Esophagus (tissue), 2 donors: Measurements from ENCODE around the gene SPON1. TPM values are rescaled to one million over a fixed set of nuclear protein-coding genes. Genes with fewer than 3 reads are reported as not detected.

Experiments used
- H3K27ac ChIP-seq, 2 donors: one replicate each; pipeline ENCODE4 v1.5.1; 2013; ENCODE audit warnings: low read depth in 2 of 2, mild to moderate bottlenecking in 2 of 2, inconsistent platforms in 1 of 2, low read length in 1 of 2, moderate library complexity in 1 of 2
- H3K27me3 ChIP-seq, 2 donors: one replicate each; pipeline ENCODE4 v1.6.1; 2013; ENCODE audit warnings: low read length in 2 of 2, control low read depth in 1 of 2, mild to moderate bottlenecking in 1 of 2; ENCODE audit not compliant: insufficient read depth in 2 of 2, control insufficient read depth in 1 of 2
- H3K36me3 ChIP-seq, 2 donors: one replicate each; pipeline ENCODE4 v1.6.1; 2013; ENCODE audit warnings: low read length in 1 of 2; ENCODE audit not compliant: control insufficient read depth in 2 of 2, insufficient read depth in 2 of 2
- H3K4me1 ChIP-seq, 2 donors: one replicate each; pipeline ENCODE4 v1.6.1; 2013; ENCODE audit warnings: low read length in 1 of 2; ENCODE audit not compliant: control insufficient read depth in 2 of 2, insufficient read depth in 2 of 2
- H3K4me3 ChIP-seq, 2 donors: one replicate each; pipeline ENCODE4 v1.5.1; 2013; ENCODE audit warnings: low read length in 2 of 2, mild to moderate bottlenecking in 2 of 2, low read depth in 1 of 2, moderate library complexity in 1 of 2
- H3K9me3 ChIP-seq, 2 donors: one replicate each; pipeline ENCODE4 v1.6.1; 2013; ENCODE audit warnings: mild to moderate bottlenecking in 2 of 2, low read depth in 1 of 2, low read length in 1 of 2, moderate library complexity in 1 of 2; ENCODE audit not compliant: control insufficient read depth in 2 of 2, insufficient read depth in 1 of 2
- WGBS, 2 donors: extraction: QIAGEN DNeasy Blood & Tissue Kit; methylation state at CpG; one replicate each; pipeline ENCODE4 v1.1.7; 2013; 5-methylcytosine and 5-hydroxymethylcytosine counted together
- polyA plus RNA-seq, 2 donors: library from polyadenylated mRNA; stranded (reverse); fragments of 200-250 nt; gene quantifications; one replicate each; pipeline ENCODE4 v1.2.3, GENCODE V29; 2013
- donor health status: healthy with polysubstance abuse.
- donor health status: Bipolar disorder and iron deficiency.

Gene SPON1
- polyA plus RNA-seq, 2 donors = 0.75 to 3.0 TPM

DNA sequence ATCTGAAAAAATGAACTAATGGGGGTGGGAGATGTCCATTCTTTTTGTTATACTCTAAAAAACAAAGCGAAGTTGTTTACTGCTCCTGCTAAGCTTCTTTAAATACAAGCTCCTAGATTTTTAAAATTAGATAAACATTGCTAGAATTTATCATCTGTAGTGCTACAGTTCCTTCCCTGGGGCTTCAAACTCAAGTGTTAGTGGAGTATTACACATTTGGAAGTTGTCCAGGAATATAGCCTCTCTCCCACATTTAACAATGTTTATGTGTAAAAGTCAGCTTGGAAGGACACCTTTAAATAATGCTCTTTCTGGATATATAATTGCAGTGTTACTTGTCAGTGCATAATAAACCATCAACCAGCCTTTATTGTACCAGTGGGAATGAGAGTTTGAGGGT, 155.5 kb downstream of the SPON1 start:
- Histone ChIP-seq H3K4me1 (no peaks in the 10 kb centered on the region), H3K9me3 (no peaks in the 10 kb centered on the region), H3K27ac (no peak overlapping the region), H3K36me3 (no peaks in the 10 kb centered on the region), H3K4me3 (no peak overlapping the region), H3K27me3 (no peaks in the 10 kb centered on the region)
- 0 to 56% methylated on average over 1 of the region's 1 CpG for WGBS, 2 donors

DNA sequence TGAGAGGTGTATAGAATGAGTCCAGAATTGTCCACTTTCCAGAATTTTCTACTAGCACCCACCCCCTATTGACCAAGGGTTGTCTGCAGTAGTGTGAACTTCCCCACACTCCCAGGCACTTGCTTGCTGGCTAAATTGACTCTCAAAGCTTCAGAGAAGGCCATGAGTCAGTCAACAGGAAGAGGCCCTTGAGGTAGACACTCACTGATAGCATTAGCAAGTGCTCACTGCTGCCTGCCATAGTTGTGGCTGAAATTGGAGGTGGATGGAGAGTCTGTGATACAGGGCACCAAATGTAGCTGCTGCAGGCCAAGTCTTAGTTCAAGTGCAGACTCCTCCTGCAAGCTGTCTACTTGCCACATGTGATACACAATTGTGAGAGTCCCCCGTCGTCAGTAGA, 156.8 kb downstream of the SPON1 start:
- no peak overlapping the region for H3K27ac ChIP-seq
- no peaks in the 10 kb centered on the region for H3K36me3 ChIP-seq
- H3K9me3 ChIP-seq = no peaks in the 10 kb centered on the region
- H3K4me3 ChIP-seq = no peak overlapping the region
- no peaks in the 10 kb centered on the region for H3K27me3 ChIP-seq
- 96 to 97% methylated on average over 2 of the region's 2 CpGs for WGBS, 2 donors
- no peaks in the 10 kb centered on the region for H3K4me1 ChIP-seq

DNA sequence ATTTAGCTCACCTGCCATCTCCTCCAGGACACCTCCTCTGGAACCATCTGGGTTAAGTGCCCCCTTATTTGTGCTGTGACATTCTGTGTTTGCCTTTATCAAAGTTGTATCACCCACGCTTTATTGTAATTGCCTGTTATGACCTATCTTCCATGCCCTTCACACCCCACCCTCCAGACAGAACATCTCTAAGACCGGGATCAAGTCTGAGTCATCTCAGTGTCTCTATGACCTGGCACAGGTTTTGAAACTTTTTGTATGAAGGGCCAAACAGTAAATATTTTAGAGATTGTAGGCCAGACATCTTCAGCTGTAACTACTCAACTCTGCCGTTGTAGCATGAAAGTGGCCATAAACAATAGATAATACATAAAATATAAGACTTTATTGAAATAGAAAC, 161.8 kb downstream of the SPON1 start:
- Histone ChIP-seq H3K27ac (no peak overlapping the region), H3K36me3 (no peaks in the 10 kb centered on the region), H3K4me3 (no peak overlapping the region), H3K27me3 (no peaks in the 10 kb centered on the region), H3K9me3 (no peaks in the 10 kb centered on the region), H3K4me1 (no peaks in the 10 kb centered on the region)
- 31 to 54% methylated on average over 3 of the region's 3 CpGs for WGBS, 2 donors

DNA sequence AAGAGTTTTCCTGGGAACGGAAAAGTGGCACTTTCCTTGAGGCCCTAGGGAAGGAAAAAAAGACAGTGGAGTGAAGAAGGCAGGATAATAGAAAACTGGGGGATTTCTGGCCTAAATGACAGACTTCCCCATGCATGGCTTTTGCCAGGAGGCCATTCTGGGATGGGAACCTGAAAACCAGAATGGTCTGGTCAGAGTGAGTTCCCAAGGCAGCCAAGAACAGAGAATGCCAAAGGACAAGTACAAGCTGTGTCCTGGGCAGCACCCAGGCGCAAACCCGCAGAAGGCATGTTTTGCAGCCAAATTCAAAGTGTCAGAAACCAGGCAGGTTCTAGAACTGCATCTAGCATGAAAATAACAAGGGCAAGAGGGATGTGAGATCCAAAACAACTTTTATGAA, 162.4 kb downstream of the SPON1 start:
- Histone ChIP-seq H3K27ac (no peak overlapping the region), H3K9me3 (no peaks in the 10 kb centered on the region), H3K4me1 (no peaks in the 10 kb centered on the region), H3K27me3 (no peaks in the 10 kb centered on the region), H3K4me3 (no peak overlapping the region), H3K36me3 (no peaks in the 10 kb centered on the region)
- WGBS, 2 donors = 61% methylated on average over 3 of the region's 3 CpGs

DNA sequence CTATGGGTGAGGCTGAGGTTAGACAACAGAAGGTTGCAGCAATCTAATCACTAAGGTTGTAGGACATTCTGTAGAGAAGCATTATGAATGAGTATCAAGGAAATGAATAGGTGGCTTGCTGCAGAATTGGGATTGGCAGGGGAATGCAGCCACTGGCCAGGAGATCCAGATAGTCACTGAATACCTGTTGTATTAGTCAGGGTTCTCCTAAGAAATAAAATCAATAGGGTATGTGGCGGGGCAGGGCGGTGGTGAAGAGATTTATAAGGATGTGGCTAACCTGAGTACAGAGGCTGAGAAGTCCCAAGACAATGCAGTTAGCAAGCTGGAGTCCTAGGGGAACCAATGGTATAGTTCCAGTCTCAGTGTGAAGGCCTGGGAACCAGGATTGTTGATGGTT, 163.0 kb downstream of the SPON1 start:
- no peaks in the 10 kb centered on the region for H3K36me3 ChIP-seq
- H3K27me3 ChIP-seq = no peaks in the 10 kb centered on the region
- H3K27ac ChIP-seq = no peak overlapping the region
- no peaks in the 10 kb centered on the region for H3K4me1 ChIP-seq
- no peaks in the 10 kb centered on the region for H3K9me3 ChIP-seq
- 83% methylated on average over 2 of the region's 2 CpGs for WGBS, 2 donors
- H3K4me3 ChIP-seq = no peak overlapping the region

DNA sequence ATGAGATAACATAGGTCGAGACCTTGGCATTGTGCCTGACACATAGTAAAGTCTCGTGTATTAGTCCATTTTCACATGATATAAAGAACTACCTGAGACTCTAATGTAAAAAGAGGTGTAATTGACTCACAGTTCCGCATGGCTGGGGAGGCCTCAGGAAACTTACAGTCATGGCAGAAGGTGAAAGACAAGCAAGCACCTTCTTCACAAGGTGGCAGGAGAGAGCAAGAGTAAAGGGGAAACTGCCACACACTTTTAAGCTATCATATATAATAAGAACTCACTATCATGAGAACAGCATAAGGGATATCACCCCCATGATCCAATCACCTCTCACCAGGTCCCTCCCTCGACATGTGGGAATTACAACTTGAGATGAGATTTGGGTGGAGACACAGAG, 165.2 kb downstream of the SPON1 start:
- Histone ChIP-seq H3K36me3 (no peaks in the 10 kb centered on the region), H3K4me3 (no peak overlapping the region), H3K27me3 (no peaks in the 10 kb centered on the region), H3K27ac (no peak overlapping the region), H3K4me1 (no peaks in the 10 kb centered on the region), H3K9me3 (no peaks in the 10 kb centered on the region)
- WGBS, 2 donors = 85 to 89% methylated on average over 4 of the region's 4 CpGs

DNA sequence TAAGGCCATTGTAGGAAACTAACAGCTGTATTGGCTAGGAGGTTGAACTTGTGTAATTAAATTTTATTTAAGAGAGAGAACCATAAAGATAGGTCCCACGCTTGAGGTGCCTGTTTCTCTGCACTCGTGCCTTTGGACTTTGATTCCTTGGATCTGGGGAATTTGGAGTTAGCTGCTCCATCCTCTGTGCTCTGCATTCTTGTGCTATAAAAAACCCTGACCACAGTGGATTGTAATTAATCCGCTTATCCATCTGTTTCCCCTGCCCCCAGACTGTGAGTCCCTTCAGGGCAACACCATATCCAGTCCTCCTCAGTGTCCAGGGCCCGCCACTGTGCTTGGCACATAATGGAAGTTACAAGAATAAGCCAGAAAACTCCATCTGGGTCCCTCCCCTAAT, 169.8 kb downstream of the SPON1 start:
- Histone ChIP-seq H3K27me3 (no peaks in the 10 kb centered on the region), H3K9me3 (no peaks in the 10 kb centered on the region), H3K27ac (no peak overlapping the region), H3K36me3 (no peaks in the 10 kb centered on the region), H3K4me1 (no peaks in the 10 kb centered on the region), H3K4me3 (no peak overlapping the region)
- whole genome bisulfite sequencing, 2 donors = 65 to 77% methylated on average over 4 of the region's 4 CpGs

DNA sequence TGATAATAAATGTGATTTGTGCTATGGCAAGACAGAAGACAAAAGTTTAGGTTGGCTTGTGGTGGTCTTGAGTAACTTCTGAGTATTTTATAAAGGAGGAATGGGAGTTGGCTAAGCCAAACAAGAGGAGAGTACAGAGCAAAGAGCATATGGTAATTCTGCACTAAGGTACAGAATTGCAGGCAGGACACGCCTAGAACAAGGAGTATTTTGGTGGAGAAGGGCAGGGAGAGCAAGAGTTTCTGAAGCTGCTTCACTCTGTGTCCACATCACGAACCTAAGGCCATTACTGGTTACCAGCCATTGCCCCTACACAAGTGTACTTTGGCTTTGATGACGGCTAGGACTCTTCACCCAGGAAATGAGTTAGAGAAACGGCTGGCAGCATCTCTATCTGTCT, 170.9 kb downstream of the SPON1 start:
- H3K4me1 ChIP-seq = no peaks in the 10 kb centered on the region
- no peaks in the 10 kb centered on the region for H3K36me3 ChIP-seq
- no peak overlapping the region for H3K4me3 ChIP-seq
- H3K9me3 ChIP-seq = no peaks in the 10 kb centered on the region
- H3K27ac ChIP-seq = no peak overlapping the region
- no peaks in the 10 kb centered on the region for H3K27me3 ChIP-seq
- WGBS, 2 donors = 91 to 92% methylated on average over 4 of the region's 4 CpGs

DNA sequence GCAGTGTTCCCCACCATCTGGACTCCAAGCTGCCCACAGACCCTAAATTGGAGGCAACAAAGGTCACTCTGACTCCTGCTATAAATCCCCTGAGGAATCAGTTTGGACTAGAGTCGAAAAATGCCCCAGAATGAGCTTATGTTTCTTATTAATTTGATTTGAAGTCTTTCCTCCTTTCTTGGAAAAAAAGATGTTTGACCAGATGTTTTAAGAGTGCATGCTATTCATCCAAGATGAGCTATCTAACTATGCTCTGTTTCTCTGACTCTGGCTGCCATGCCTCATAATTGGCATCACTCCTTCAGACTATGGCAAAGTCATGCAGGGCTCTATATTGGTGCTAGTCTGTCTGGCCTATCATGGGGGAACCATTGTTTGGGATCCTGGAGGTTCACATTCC, 174.0 kb downstream of the SPON1 start:
- no peaks in the 10 kb centered on the region for H3K9me3 ChIP-seq
- no peaks in the 10 kb centered on the region for H3K27me3 ChIP-seq
- H3K36me3 ChIP-seq = no peaks in the 10 kb centered on the region
- H3K4me3 ChIP-seq = no peak overlapping the region
- WGBS, 2 donors = 54 to 67% methylated on average over 1 of the region's 1 CpG
- no peak overlapping the region for H3K27ac ChIP-seq
- H3K4me1 ChIP-seq = no peaks in the 10 kb centered on the region

DNA sequence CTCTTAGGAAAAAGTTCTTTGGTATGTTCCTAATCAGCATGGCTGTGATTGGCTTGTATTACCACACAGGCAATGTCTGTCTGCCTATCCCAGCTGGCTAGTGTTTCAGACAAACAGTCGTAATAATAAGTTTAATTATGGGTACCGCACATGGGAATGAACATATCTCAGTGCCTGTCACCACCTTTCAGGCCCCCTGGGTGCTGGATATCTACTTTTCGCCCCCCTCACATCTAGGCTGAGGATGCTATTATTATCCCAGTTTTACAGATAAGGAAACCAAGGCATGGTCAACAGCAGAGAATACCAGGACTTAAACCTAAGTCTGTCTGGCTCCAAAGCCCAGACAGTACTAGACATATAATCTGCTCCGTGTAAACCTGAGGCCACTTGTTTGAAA, 174.8 kb downstream of the SPON1 start:
- Histone ChIP-seq H3K36me3 (no peaks in the 10 kb centered on the region), H3K4me3 (no peak overlapping the region), H3K4me1 (no peaks in the 10 kb centered on the region), H3K27me3 (no peaks in the 10 kb centered on the region), H3K27ac (no peak overlapping the region), H3K9me3 (no peaks in the 10 kb centered on the region)
- 90% methylated on average over 4 of the region's 4 CpGs for WGBS, 2 donors
